DOHH2 (cell line): Measurements from ENCODE around the gene KIF16B.

ENCODE experiments used
- H3F3A ChIP-seq: fragments of 200-600 bp; sonication (generic), shearing (Covaris generic); 2 replicates; pipeline ENCODE4 v1.6.0; 2016; ENCODE audit warnings: antibody characterized with exemption, mild to moderate bottlenecking; ENCODE audit not compliant: control insufficient read depth, insufficient read depth
- H3K27ac ChIP-seq: fragments of 200-600 bp; sonication (generic); 2 replicates; pipeline ENCODE4 v1.5.1; 2014; ENCODE audit warnings: low read depth, mild to moderate bottlenecking, low read length, moderate library complexity
- H3K27me3 ChIP-seq: fragments of 200-600 bp; sonication (generic); 2 replicates; pipeline ENCODE4 v1.6.1; 2014; ENCODE audit warnings: mild to moderate bottlenecking, low read length, mixed read lengths; ENCODE audit not compliant: control insufficient read depth
- H3K36me3 ChIP-seq: fragments of 200-600 bp; sonication (generic); 2 replicates; pipeline ENCODE4 v1.6.1; 2014; ENCODE audit warnings: mild to moderate bottlenecking, low read length, moderate library complexity, mixed read lengths; ENCODE audit not compliant: control insufficient read depth
- H3K4me1 ChIP-seq: fragments of 200-600 bp; sonication (generic); 2 replicates; pipeline ENCODE4 v1.6.1; 2014; ENCODE audit warnings: mild to moderate bottlenecking, low read length, mixed read lengths; ENCODE audit not compliant: control insufficient read depth
- H3K4me2 ChIP-seq: fragments of 200-600 bp; sonication (generic); 2 replicates; pipeline ENCODE4 v1.6.0; 2014; ENCODE audit warnings: mild to moderate bottlenecking, low read length, moderate library complexity
- H3K4me3 ChIP-seq: fragments of 200-600 bp; sonication (generic); 2 replicates; pipeline ENCODE4 v1.5.1; 2014; ENCODE audit warnings: mild to moderate bottlenecking, low read length, mixed read lengths
- H3K79me2 ChIP-seq: fragments of 200-600 bp; sonication (generic); 2 replicates; pipeline ENCODE4 v1.6.1; 2014; ENCODE audit warnings: mild to moderate bottlenecking, low read length, mixed read lengths; ENCODE audit not compliant: control insufficient read depth
- H3K9me2 ChIP-seq: fragments of 200-600 bp; sonication (generic); replicated peaks from 2 replicates; pipeline ENCODE4 v1.6.1; 2014; ENCODE audit warnings: mild to moderate bottlenecking, low read length, mixed read lengths; ENCODE audit not compliant: control insufficient read depth
- H3K9me3 ChIP-seq: fragments of 200-600 bp; sonication (generic); 2 replicates; pipeline ENCODE4 v1.6.1; 2014; ENCODE audit warnings: antibody characterized with exemption, low read length, mixed read lengths; ENCODE audit not compliant: control insufficient read depth, insufficient read depth
- H4K20me1 ChIP-seq: fragments of 200-600 bp; sonication (generic); 2 replicates; pipeline ENCODE4 v1.6.0; 2014; ENCODE audit warnings: low read depth, mild to moderate bottlenecking, antibody characterized with exemption, low read length, moderate library complexity; ENCODE audit not compliant: control insufficient read depth, insufficient read depth
- EZH2phosphoT487 ChIP-seq: fragments of 200-600 bp; sonication (generic); IDR thresholded peaks from 2 replicates; pipeline ENCODE4 v1.6.1; 2017; ENCODE audit warnings: borderline replicate concordance, mild to moderate bottlenecking, antibody characterized with exemption, low read length, moderate library complexity, mixed read lengths
- TF ChIP-seq, protein P1 (sequence below): fragments of 200-600 bp; sonication (generic); IDR thresholded peaks from one replicate; pipeline ENCODE4 v1.5.1; 2014; ENCODE audit warnings: antibody characterized with exemption, mild to moderate bottlenecking, low read depth, low read length; ENCODE audit not compliant: poor library complexity, severe bottlenecking

The KIF16B gene

DNA sequence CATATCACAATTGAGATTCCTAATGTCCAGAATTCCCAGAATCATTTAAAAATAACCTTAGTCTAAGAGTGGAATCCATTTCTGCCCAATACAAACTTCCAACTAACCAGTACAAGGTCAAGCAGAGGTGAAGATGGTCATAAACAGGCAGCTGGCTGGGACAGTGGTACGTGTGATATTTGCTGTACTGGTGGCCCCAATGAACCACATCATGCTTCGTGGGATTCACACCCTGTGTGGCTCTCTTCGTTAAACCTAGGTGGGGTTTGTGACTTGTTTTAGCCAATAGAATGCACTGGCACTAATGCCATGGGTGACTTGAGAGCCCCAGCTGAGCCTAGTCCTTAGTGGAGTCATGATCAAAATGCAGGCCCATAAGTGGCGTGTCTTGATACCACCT is 286.6 kb downstream of the KIF16B start:
- Histone ChIP-seq H3K4me2 (no peak overlapping the region), H3K9me2 (no peaks in the 10 kb centered on the region; the same call in 1 of the 2 replicates), H3K27me3 (no peaks in the 10 kb centered on the region), H4K20me1 (no peaks in the 10 kb centered on the region), H3K4me1 (no peaks in the 10 kb centered on the region), H3K9me3 (no peaks in the 10 kb centered on the region), H3F3A (no peaks in the 10 kb centered on the region), H3K79me2 (no peaks in the 10 kb centered on the region), H3K27ac (no peak overlapping the region), H3K36me3 (no peaks in the 10 kb centered on the region), H3K4me3 (no peak overlapping the region)
- TF ChIP-seq EZH2phosphoT487 = no peak

DNA sequence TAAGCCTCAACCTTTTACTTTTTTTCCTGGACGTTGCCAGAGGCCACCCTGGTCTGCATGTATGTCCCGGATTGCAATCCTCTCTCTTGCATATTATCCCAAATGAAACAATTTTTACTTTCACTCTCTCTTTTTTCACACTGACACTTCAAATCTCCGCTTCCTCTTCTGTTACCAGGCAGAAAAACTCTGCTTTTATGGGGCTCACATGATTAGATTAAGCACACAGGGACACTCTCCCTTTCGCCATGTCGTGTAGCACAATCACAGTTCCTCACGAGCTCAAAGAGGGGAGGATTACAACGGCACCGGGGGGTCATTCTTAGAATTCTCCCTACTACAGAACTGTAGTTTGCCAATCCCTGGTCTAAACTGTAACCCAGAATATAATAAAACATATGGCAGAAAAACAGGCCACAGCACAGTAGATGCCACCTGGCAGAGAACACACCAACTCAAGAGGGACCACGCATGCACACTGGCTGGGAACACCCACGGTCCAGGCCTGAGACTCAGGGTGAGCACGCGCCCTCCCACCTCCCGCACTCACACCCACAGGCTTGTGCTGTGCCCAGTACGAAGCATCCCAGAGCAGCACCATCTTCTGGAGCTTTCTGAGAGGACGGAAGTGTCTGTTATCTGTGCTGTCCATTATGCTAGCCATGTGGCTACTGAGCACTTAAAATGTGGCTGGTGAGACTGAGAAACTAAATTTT is 288.7 kb downstream of the KIF16B start:
- Histone ChIP-seq H3K9me2 (no peaks in the 10 kb centered on the region; the same call in 1 of the 2 replicates), H3K4me3 (no peak overlapping the region), H3K4me2 (no peak overlapping the region), H3K27ac (no peak overlapping the region), H3K4me1 (no peaks in the 10 kb centered on the region), H3K9me3 (no peaks in the 10 kb centered on the region), H3K79me2 (no peaks in the 10 kb centered on the region), H3F3A (no peaks in the 10 kb centered on the region), H3K36me3 (no peaks in the 10 kb centered on the region), H3K27me3 (no peaks in the 10 kb centered on the region), H4K20me1 (no peaks in the 10 kb centered on the region)
- TF ChIP-seq EZH2phosphoT487 = no peak
- TF ChIP-seq, protein P1, sequence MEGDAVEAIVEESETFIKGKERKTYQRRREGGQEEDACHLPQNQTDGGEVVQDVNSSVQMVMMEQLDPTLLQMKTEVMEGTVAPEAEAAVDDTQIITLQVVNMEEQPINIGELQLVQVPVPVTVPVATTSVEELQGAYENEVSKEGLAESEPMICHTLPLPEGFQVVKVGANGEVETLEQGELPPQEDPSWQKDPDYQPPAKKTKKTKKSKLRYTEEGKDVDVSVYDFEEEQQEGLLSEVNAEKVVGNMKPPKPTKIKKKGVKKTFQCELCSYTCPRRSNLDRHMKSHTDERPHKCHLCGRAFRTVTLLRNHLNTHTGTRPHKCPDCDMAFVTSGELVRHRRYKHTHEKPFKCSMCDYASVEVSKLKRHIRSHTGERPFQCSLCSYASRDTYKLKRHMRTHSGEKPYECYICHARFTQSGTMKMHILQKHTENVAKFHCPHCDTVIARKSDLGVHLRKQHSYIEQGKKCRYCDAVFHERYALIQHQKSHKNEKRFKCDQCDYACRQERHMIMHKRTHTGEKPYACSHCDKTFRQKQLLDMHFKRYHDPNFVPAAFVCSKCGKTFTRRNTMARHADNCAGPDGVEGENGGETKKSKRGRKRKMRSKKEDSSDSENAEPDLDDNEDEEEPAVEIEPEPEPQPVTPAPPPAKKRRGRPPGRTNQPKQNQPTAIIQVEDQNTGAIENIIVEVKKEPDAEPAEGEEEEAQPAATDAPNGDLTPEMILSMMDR = no peak

DNA sequence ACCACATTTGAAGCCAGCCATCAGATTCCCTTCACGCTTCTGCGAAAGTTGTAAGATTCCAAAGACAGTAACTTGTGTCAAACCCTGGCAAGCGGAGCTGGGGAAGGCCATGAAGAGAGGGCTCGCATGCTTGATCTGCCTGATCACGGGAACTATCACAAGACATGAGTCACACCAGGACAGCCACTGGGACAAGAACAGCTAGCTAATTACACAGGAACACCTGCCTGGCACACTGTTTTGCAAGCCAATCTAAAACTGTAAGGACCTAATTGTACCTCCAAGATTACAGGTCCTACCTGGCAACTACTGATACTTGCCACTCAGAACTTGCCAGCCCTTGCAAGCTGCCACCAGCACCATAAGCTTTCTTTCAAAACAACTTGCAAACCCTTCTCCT is 289.3 kb downstream of the KIF16B start:
- no peaks in the 10 kb centered on the region for H3K79me2 ChIP-seq
- H3K4me3 ChIP-seq = no peak overlapping the region
- no peaks in the 10 kb centered on the region for H3K4me1 ChIP-seq

DNA sequence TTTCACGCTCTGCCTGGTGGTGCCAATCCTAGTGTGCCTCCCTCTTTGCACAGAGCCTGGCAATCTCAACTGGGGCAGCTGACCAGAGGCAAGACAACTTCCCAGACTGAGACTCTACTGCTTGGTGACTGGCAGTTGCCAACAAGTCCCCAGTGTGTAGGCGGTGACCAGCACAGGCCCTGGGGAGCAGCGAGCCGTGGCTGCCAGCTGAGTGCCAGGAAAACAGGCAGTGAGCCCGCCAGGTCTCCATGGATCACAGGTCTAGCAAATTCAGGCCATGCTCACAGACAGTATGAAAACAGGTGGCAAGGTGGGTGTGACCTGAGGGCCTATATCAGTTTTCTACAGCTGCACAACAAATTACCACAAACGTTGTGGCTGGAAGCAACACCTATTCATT is 289.9 kb downstream of the KIF16B start:
- H3K4me1 ChIP-seq = no peaks in the 10 kb centered on the region
- H3K27me3 ChIP-seq = no peaks in the 10 kb centered on the region
- H3K36me3 ChIP-seq = no peaks in the 10 kb centered on the region
- H3K9me2 ChIP-seq = no peaks in the 10 kb centered on the region; the same call in 1 of the 2 replicates
- H3K9me3 ChIP-seq = no peaks in the 10 kb centered on the region
- H3K27ac ChIP-seq = no peak overlapping the region
- no peak for TF ChIP-seq EZH2phosphoT487
- TF ChIP-seq, protein P1 = no peak
- no peak overlapping the region for H3K4me2 ChIP-seq
- no peak overlapping the region for H3K4me3 ChIP-seq
- no peaks in the 10 kb centered on the region for H3F3A ChIP-seq
- no peaks in the 10 kb centered on the region for H4K20me1 ChIP-seq
- H3K79me2 ChIP-seq = no peaks in the 10 kb centered on the region

More for the DNA sequence above, 289.3 kb downstream of the KIF16B start:
- Histone ChIP-seq H3K9me2 (no peaks in the 10 kb centered on the region; the same call in 1 of the 2 replicates), H3F3A (no peaks in the 10 kb centered on the region), H3K36me3 (no peaks in the 10 kb centered on the region), H3K9me3 (no peaks in the 10 kb centered on the region), H3K4me2 (no peak overlapping the region), H4K20me1 (no peaks in the 10 kb centered on the region), H3K27me3 (no peaks in the 10 kb centered on the region), H3K27ac (no peak overlapping the region)
- no peak for TF ChIP-seq EZH2phosphoT487
- TF ChIP-seq, protein P1 = no peak
